Fibroblast of the aortic adventitia (primary cell): ENCODE measurements around the gene ANAPC4. TPM values are rescaled to one million over a fixed set of nuclear protein-coding genes. Genes with fewer than 3 reads are reported as not detected.

Experiments
- DNase-seq: peaks from one replicate; pipeline ENCODE4 v3.0.0-alpha.2; 2010; ENCODE audit warnings: low read depth
- H3K4me3 ChIP-seq: 2 replicates; pipeline ENCODE4 v1.5.1; 2011; ENCODE audit warnings: low read depth, mild to moderate bottlenecking, control low read depth, low read length, moderate library complexity
- total RNA-seq: library from RNA; depleted of rRNA; stranded (reverse); fragments of >200 nt; gene quantifications from 2 replicates; pipeline ENCODE4 v1.2.3, GENCODE V29; 2012; ENCODE audit warnings: low replicate concordance
- TF ChIP-seq, protein P1 (sequence below): IDR thresholded peaks from 2 replicates; pipeline ENCODE4 v1.5.1; 2011; ENCODE audit warnings: mild to moderate bottlenecking, low read length, control low read depth, inconsistent platforms; ENCODE audit not compliant: insufficient read depth

The ANAPC4 gene
- total RNA-seq, 1 donor, result 35.2 TPM

DNA sequence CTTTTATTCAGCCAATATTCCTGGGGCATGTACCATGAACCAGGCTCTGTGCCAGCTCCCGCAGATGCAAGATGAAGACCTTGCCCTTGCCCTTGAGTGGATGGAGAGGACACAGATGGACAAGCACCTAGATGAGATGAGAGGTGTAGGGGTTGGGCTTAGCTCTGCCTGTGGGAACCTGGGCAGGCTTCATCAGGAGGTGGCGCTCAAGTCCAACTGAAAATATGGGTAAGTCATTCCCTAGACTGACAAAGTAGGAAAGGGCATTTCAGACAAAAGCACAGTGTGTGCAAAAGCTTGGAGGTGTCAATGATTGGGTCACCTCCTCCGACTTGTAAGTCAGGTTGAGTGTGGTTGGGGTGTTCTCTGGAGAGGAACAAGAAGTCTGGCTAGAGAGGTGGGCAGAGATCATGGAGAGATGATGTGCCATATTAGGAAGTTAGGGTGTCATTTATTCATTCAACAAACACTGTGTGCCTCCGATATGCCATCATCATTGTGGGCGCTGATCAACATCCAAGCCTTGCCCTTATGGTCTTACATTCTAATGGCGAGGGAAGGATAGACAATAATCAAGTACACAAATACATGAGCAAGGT is 64.6 kb downstream of the ANAPC4 start:
- TF ChIP-seq, protein P1, sequence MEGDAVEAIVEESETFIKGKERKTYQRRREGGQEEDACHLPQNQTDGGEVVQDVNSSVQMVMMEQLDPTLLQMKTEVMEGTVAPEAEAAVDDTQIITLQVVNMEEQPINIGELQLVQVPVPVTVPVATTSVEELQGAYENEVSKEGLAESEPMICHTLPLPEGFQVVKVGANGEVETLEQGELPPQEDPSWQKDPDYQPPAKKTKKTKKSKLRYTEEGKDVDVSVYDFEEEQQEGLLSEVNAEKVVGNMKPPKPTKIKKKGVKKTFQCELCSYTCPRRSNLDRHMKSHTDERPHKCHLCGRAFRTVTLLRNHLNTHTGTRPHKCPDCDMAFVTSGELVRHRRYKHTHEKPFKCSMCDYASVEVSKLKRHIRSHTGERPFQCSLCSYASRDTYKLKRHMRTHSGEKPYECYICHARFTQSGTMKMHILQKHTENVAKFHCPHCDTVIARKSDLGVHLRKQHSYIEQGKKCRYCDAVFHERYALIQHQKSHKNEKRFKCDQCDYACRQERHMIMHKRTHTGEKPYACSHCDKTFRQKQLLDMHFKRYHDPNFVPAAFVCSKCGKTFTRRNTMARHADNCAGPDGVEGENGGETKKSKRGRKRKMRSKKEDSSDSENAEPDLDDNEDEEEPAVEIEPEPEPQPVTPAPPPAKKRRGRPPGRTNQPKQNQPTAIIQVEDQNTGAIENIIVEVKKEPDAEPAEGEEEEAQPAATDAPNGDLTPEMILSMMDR, result peak; percentile 86
- DNase-seq, result peak; percentile 77

DNA sequence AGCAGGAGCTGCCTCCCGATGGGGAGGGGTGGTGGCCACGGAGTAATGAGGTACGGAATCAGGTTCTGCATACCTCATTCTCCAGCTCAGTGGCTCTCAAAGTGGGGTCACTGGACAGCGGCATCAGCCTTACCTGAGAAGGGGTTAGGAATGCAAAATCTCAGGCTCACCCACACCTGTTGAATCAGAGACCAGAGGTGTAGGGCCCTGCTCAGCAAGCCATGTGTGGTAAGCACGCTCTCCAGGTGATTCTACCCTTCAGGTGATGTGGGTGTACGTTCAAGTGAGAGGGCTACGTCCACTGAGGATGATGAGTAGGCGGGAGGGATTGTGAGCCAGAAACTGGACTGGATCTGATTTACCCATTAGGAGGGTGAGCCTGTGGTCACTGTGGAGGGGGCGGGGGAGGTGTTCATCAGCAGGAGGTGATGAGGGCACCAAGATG is 65.8 kb downstream of the ANAPC4 start:
- TF ChIP-seq, protein P1, result no peak
- H3K4me3 ChIP-seq, result no peak overlapping the region
- no peak for DNase-seq

More for the DNA sequence above, 64.6 kb downstream of the ANAPC4 start:
- no peak overlapping the region for H3K4me3 ChIP-seq

DNA sequence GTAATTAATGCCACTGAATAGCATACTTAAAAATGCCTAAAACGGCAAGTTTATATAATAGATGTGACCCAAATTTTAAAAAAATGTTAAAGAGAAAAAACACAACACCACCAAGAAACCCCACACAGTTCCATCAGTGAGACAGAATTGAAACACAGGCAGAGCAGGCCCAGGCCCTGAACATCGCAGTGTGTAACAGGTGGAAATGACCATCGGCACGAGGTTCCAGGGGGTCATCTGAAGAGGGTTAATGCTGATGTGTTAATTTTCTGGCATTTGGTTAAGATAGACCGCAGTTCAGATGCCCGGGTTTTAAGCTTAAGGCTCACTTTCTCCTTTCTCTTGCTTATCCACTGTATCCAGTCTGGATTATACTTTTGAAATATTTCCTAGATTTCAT is 66.8 kb downstream of the ANAPC4 start:
- TF ChIP-seq, protein P1, result no peak
- H3K4me3 ChIP-seq, result no peak overlapping the region
- DNase-seq, result no peak

DNA sequence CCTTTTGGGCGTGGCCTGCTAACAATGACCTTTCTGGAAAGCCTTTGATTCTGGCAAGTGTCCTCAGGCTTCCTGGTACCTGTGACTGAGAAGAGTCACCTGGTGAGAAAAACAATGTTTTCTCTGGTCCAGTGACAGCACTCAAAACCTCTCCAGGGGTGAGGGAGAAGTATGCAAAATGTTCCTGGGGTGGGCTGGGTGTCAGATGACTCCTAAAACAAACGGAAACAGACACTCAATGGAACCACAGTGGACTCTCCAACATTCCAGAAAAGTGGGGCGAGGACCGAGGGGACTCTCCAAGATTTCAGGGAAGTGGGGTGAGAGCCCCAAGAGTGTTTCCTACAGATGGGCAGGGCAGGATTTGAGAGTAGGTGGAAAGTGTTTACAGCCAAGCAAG is 69.5 kb downstream of the ANAPC4 start:
- DNase-seq, result no peak
- TF ChIP-seq, protein P1, result no peak
- H3K4me3 ChIP-seq, result no peak overlapping the region

DNA sequence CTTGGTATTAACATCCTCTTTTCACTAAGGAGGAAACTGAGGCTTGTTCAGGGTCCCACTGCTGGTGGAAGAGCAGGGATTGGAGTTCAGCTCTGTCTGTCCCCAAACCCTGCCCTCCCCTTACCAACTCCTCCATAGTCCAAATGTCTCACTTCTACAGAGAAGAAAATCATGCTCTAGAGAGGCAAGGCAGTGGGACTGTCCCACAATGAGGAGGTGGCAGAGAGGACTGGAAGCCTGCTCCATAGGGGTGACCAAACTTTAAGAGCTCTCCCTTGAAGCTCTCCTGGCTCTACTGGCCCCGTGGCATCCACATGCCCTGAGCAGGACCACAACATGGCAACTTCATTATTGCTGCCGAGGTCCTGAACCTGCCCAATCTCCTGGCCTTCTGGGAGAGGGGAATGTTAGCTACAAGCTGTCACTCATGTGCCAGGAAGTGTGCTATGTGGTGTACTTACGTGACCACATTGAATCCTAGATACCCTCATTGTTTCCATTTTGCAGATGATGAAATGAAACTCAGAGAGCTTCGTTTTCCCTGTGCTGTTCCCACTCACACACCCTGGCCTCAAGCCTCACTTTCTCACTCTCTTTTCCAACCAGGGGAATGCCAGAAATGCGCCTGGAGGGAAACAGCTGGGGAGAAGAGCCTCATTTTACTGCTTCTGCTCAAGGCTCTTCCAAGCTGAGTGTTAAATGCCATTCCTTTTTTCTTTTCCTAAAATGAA is 71.5 kb downstream of the ANAPC4 start:
- TF ChIP-seq, protein P1, result no peak
- H3K4me3 ChIP-seq, result no peak overlapping the region
- peak; percentile 62 for DNase-seq

DNA sequence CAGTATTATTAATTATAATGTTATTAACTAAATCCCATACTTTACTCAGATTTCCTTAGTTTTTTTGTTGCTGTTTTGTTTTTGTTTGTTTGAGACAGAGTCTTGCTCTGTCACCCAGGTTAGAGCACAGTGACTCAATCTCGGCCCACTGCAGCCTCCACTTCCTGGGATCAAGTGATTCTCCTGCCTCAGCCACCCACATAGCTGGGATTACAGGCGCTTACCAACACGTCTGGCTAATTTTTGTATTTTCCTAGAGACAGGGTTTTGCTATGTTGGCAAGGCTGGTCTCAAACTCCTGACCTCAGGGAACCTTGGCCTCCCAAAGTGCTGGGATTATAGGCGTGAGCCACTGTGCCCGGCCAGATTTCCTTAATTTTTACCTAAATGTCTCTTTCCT is 72.2 kb downstream of the ANAPC4 start:
- no peak overlapping the region for H3K4me3 ChIP-seq
- DNase-seq, result no peak
- TF ChIP-seq, protein P1, result no peak
